ENCODE data around the gene SLC8B1.

DNA sequence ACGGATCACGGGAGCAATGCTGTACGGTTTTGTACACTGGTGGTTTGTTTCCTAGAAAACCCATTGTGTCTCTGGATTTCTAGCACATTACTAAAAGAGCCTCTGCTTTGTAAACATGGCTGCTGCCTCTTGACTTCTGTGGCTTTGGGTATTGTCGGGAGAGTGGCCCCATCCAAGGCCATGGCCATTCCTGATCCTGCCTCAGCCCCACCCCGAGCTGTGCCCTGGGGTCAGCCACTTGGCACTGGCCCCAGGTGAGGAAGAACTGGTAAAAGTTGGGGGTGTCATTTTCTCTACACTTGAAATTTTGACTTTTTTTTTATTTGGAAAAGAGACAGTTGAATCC is 36.5 kb downstream of the SLC8B1 start:
- TF ChIP-seq POLR2AphosphoS5 (IDR thresholded peaks at IDR 0.05; ENCODE audit: borderline replicate concordance, low read depth, low read length) (no peak), EZH2 (IDR thresholded peaks at IDR 0.05) (no peak), FOXP2 (optimal IDR thresholded peaks at IDR 0.05; ENCODE audit: control extremely low read depth, extremely low read length, insufficient read depth) (no peak)
